ENCODE results near the gene RABGAP1L.
A peak's percentile ranks its signal among the peaks of the same experiment; 100 is the strongest.
"Not testable (repeated sequence)": the region's sequence is repeated elsewhere in the genome, so short reads cannot be mapped to it uniquely, and the experiment has no call there.

Gene RABGAP1L

DNA sequence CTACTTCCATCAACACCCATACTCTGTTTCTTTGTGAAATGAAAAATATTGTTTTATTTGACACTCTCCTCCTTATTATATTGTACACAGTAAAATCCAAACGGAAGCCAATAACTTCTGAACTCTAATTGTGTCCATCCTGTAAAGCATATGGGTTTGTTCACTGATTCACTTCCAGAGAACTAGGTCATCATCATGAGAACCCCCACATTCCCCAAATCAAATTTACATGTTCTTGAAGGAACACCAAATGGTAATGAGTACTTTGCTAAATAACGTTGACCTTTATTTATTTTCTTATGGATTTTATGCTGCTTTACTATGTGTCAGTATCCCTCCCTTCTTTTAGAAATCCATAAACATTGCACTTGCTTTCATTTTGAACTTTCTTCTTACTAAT lies 627.0 kb downstream of the RABGAP1L start:
- no peak for DNase-seq

DNA sequence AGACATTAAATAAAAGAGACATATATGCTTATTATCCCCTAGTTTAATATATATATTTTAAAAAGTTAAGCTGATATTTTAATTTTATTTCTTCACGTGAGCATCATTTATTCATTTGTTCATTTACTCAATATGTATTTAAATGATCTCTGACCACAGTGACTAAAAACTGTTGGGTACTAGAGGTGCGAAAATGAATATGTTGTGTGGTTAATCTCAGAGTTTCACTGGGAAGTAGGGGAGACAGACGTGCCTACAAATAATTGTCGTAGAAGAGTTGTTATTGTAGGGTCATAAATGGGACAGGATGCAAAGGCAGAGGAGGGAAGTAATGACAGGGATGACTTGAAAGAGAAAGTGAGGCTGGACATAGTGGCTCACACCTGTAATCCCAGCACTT lies 627.4 kb downstream of the RABGAP1L start:
- no peak for DNase-seq

DNA sequence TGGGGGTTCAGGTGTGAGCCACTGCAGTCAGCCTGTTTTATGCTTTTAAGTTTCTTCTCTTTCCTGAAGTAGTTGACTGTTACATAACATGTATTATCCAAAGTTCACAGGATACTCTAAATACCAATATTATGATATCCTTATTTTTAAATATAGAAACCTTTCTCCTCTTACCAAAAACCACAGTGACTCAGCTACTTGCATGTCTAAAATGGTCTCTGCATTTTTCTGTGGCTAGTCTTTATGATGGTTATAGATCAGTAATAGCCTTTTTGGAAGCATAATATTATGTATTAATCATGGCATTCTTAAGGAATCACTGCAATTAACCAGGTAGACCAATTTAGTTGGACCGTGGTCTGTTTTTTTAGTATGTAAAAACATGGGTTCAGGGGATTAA lies 629.7 kb downstream of the RABGAP1L start:
- no peak for DNase-seq

DNA sequence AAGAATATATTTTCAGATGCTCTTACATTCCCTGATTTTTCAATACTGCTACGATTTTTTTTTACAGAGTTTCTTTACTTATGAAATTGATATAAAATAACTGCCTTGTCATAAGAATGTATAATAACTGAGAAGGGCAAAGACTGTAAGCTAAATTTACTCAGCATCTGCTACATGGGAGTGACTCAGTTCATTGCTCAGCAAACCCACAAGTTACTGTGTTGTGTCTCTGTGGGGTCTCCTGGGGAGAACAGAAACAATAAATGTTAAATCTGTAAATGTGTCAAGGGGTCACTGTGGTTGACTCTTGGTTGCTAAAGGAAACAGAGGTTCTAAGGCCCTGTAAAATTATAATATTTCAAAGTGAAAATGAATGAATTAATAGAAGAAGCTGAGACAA lies 630.1 kb downstream of the RABGAP1L start:
- DNase-seq = no peak

DNA sequence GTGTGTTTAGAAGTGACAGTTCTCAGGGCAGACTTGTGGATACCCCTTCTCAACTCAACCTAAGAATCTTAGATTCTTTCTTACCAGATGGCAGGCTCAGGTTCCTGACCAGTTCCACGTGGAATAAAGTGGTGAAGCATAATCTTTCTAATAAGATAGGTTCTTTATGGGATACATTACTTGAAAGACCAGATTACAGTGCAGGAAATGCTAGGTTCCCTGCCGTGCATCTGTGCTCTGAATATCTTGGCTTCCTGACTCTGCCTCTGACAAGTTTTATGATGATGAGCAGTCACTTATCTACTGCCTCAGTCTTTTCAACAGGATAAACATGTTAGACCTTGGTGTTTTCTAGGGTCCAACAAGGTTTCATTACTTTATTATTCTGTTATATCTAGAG lies 632.5 kb downstream of the RABGAP1L start:
- no peak for DNase-seq

DNA sequence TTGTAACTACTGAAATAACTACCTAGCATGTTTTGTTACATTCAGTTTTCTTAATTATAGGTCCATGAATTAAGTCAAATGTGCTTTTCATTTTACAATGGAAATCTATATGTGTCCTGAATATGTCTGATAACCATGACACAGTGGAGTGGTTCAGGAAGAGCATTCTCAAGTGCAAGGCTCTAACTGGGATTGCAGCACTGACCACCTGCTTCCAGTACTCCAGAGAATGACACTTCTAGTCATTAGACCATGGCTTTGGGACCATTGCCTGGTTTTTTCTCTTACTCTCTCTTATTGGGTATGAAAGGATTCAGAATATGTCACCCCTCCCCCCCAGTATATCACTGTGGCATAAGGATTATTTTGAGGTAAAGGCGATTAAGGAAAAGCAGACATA lies 635.5 kb downstream of the RABGAP1L start:
- DNase-seq = no peak

DNA sequence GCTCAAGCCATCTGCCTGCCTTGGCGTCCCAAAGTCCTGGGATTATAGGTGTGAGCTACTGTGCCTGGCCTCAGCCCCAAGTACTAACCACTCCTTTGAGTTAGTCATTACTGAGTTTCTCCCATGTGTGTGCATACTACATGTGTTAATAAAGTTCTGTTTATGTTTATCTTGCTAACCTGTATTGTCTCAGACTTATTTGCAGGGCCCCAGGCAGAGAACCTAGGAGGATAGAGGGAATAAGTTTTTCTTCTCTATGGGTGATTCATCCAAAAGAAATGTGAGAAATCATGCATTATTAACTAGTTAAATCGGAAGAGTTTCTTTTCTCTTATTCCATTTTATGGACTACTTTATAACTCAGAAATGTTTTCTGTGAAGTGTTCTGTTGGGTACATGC lies 636.5 kb downstream of the RABGAP1L start:
- no peak for DNase-seq

DNA sequence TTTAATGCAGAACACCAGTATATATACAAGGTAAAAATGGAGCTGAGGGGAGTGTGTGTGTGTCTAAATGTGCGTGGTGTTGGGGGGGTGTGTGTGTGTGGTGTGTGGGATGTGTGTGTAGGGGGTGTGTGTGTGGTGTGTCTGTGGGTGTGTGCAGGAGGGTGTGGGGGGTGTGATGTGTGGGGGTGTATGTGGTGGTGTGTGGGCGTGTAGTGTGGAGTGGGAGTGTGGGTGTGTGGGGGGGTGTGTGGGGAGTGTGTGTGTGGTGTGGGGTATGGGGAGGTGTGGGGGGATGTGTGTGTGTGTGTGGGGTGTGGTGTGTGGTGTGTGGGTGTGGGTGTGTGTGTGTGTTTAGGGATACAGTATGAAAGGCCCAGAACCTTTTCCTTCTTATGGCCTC lies 638.1 kb downstream of the RABGAP1L start:
- no peak for DNase-seq

DNA sequence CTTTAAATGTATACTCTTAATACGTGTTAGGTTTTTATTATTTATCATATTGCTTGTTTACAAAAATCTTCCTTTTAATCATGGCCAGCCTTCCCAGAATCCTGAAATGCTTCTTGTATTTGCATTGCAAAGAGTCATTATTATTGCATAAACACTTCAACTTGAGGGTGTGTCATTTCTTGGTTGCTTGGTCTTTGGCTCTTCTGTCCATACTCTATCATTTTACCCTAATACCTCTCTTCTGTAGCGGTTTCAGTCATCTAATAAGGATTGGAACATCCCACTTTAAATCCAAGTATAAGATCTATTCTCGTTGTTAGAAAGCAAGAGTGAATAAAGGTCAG lies 639.8 kb downstream of the RABGAP1L start:
- DNase-seq = no peak

DNA sequence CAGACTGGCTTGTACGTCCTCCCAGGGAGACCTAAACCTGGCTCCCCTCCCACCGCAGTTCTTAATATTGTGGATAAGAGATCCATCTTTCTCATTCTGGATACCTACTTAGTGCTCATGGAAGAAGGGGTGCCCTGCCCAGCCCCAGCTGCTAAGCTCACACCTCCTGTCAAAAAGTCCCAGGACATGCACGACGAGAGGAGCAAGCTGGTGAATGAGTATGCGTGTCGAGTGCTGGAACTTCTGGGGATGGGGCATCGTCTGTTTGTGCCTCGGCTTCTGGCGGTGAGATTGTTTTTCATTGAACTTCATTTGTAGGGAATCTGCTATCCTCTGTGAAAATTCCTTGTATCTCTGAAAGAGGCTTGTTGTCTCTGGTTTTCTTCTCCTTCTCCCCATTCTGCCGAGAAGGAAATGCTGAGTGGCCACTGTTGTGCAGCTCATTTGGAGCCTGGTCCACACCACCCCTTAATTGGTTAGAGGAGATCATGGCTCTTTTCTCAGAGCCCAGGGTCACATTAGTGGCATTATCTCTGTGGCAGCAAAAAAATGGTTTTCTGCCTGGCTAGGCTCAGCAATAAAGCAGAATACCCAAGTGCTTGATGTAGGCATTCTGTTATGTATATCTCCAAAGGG lies 641.0 kb downstream of the RABGAP1L start:
- DNase-seq = peak; percentile 41

DNA sequence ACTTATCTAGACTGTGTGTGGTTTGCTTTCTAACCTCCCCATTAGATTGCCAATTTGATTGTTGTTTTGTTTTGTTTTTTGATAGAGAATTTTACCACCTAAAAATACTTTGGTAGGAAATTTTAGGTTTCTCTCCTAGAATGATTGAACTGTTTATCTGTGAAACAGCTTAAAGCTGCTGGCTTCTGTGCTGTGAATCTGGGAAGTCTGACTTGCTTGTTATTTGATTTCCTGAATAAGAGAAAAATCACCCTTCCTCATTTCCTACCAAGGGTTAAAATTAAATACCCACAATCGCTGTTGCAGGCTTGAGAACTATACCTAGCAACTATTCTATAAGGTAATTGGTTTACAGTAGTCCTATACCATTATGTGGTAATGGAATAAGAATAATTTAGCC lies 641.6 kb downstream of the RABGAP1L start:
- no peak for DNase-seq

DNA sequence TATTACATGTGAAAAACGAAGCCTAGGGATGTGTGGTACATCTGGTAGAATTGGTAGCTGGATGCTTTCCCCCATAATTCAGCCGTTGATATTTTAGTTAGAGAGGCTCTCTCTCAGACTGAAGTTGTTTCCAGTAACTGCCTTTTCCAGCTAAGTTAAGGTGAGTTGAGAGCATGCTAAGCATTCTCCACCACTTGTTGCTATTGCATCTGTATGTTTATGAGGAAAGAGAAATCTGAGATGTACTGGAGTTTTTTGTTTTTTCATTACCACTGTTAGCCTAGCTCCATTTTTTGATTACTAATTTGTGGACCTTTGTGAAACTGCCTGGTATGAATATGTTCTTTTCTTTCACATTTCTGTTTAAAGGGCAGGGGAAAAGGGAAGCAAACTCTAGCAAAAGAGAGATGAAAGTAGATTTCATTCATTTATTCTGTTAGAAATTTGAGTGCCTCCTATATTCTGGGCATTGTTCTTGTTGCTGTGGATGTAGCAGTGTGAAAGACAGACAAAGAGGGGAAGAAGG lies 650.5 kb downstream of the RABGAP1L start:
- no peak for DNase-seq

DNA sequence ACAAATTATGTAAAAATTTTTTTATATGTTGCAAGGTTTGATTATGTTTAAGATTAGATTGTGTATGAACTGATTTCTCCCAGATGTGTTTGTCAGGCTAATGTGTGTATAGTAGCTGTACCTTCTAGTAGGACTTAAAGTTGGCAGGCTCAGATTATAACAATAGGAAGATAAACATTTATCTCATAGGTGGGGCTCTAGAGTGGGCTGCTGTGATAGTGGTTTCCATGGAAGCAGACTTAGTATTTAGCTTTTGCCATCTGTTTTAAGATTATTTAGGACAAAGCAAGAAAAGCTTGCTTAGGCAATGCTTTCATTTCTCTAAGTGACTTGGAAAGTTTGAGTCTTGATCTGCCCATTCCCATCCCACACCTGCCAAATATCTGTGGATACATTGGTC lies 652.7 kb downstream of the RABGAP1L start:
- DNase-seq = no peak

DNA sequence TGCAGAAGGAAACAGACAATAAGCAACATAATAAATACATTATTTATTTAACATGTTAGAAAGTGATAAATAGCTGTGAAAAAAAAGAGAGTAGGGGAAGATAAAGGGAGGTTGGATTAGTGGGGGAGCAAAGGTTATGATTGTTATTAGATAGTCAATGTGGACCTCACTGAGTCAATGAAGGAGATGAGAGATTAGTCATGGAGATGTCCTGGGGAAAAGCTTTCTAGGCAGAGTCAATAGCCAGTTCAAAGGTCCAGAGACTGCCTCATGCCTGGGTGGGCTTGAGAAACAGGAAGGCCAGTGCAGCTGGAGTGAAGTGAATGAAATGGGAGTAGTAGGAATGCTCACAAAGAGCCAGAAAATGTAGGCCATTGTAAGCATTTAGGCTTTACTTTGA lies 653.3 kb downstream of the RABGAP1L start:
- no peak for DNase-seq

DNA sequence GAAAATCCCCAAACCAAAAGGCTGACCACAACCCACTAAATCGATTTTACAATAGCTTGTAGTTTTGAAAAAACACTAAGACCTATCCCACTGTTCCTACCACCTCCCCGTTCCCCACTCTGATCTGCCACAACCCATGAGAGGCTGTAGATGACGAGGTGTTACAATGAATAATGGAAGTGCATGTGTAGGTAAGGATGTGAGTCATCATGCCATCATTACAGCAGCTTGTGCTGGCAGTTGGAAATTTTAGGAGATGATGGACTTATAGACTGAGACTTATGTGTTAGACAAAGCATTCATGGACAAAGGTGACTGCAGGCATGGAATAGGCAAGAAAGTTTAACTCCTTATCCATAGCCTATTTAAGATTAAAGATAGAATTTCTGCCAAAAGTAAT lies 655.7 kb downstream of the RABGAP1L start:
- DNase-seq = peak; percentile 5

DNA sequence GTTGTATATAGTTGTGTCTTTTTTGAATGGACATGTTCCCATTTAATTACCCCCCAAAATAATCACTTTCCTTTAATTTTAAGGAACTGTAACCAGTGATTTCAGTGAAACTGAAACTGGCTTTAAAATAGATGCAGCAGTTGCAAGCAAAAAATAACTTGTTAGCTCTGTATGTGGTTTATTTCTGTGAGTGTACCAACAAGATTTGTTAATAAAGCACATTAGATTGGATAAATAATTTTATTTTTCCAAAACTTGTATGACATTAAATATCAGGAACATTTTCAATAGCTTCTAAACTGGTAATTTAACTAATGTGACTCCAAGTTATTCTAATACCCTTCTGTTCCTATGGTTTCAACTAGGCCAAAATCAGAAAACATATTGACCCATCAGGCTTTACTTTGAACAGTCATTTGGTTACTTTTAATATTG lies 656.2 kb downstream of the RABGAP1L start:
- no peak for DNase-seq

DNA sequence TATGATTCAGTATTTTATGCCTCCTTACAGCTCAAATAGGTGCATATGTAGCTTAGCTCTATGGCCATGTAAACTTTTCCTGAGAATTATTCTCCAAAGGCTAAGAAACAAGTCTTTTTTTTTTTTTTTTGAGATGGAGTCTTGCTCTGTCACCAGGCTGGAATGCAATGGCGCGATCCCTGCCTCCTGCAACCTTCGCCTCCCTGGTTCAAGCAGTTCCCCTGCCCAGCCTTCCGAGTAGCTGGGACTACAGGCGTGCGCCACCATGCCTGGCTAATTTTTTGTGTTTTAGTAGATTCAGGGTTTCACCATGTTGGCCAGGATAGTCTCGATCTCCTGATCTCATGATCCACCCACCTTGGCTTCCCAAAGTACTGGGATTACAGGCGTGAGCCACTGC lies 657.3 kb downstream of the RABGAP1L start:
- DNase-seq = not testable (repeated sequence)

DNA sequence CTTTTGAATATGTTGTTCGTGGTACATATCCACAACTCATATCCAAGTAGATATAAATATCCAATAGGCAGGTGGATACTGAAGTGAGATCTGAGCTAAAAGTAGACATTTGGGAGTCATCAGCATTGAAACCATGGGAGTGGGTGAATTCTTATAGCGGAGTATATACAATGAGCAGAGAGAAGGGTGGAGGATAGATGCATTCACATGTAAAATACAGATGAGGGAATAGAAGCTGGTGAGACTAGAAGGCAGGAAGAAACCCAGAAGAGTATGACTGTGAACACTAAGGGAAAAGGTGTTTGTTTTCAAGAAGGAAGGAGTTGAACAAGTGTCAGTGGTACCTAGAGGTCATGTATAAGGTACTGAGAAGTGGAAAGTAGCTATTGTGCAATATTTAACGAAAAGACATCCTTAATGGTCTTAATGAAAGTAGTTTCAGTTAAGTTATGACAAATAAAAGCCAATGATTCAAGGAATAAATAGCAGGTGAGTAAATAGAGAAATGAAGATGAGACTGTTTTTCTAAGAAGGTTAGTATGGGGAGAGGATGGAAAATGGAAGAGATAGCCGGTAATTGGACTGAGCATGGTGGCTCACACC lies 658.8 kb downstream of the RABGAP1L start:
- DNase-seq = no peak

DNA sequence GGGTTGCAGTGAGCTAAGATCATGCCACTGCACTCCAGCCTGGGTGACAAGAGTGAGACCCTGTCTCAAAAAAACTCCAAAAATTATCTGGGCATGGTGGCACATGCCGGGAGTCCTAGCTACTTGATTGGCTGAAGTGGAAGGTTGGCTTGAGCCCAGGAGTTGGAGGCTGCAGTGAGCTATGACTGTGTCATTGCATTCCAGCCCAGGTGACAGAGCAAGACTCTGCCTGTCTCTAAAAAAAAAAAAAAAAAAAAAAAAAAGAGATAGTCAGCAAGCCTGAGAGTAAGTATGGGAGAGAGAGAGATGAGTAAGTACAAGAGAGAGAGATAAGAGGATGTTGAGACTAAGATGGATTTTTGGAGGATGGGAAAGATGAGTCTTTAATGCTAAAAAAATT lies 659.6 kb downstream of the RABGAP1L start:
- DNase-seq = no peak

DNA sequence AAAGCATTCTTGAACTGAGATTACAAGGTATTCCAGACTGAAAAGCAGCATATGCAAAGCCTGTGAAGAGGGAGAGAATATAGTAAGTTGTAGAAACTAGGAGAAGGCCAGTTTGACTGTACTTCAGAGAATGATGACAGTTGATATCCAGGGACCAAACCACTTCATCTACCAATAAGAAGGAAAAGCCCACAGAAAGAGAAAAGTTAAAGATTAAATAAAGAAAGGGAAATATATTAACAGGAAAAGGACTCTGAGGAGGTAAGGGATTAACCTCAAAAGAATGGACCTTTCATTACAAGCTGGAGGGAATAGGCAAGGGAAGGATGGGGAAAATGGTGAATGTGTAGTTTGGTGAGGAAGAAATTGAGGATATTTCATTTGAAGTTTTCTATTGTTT lies 660.3 kb downstream of the RABGAP1L start:
- no peak for DNase-seq

DNA sequence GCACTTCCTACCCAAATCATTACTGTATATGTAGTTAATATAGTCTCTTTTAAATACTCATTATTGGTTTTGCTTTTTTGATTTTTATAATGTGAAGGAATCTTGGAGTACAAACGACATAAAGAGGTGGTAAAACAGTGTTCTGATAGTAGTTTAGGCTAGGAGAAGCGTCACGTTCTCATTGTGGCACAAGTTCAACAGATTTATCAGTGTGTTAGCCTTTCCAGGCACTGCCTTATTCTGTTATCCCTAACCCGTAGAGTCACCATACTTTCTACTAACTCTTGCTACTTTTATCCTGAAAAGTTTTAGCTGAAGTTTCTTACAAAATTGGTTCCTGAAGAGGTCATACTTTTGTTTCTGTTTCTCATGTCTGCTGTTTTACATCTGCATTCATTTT lies 665.8 kb downstream of the RABGAP1L start:
- DNase-seq = no peak

DNA sequence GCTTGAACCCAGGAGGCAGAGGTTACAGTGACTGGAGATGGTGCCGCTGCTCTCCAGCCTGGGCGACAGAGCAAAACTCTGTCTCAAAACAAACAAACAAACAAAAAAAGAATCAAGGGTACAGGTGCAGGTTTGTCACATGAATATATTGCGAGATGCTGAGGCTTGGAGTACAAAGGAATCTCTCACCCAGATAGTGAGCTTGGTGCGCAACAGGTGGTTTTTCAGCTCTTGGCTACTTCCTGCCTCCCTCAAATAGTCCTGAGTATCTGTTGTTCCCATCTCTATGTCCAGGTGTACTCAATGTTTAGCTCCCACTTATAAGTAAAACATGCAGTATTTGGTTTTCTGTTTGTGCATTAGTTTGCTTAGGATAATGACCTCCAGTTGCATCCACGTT lies 666.5 kb downstream of the RABGAP1L start:
- no peak for DNase-seq

DNA sequence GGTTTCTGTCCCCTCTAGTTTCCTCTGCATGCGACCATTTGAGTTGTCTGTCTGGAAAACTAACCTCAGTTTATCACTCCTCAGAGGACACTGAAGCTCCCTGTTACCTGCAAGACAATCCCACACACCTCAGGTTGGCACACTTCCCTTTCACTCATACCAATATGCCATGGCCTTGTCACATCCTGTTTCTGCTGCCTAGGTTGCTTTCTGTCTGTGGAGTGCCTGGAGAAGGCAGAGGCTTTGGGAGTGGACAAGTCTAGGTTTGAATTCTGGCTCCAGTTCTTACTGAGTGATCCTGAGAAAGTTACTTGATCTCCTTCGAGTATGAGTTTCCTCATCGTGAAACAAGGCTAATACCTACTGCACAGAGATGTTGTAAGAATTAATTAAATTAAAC lies 668.9 kb downstream of the RABGAP1L start:
- no peak for DNase-seq

DNA sequence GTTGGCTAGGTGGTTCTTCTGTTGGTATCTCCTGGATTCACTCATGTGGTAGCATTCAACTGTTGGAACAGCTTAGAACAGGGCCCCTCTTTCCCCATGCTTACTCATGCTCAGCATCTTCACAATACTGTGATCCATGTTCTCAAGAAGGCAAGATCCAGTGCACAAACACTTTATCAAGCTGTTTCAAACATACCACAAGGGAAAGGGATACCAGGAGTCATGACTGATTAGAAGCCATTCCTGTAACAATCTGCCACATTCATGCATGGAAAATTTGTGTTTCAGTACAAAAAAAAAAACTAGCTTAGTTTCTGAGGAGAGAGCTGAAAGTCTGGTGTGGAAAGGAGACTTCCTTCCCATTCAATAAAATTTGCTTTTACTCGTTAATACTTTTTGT lies 670.7 kb downstream of the RABGAP1L start:
- DNase-seq = no peak

DNA sequence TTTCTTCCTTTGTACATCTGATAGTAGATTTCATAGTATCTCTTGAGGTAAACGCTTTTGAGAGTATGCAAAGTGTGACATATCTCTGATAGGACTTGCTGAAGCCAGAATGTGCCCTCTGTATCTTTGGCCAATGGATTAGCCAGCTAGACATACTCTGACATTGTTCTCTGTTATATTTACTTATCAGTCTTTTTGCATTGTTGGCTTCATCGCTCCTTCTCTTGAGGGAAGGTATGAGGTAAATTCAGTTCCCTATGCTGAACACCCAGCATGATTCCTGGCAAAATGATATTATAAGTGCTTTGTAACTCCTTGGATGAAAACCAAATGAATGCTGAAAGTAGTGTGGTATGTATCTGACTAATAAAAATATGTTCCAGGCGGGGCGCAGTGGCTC lies 677.2 kb downstream of the RABGAP1L start:
- no peak for DNase-seq

Data from CD4-positive, alpha-beta T cell treated with Interleukin-17A for 4 hours (primary cell).